SK-N-SH treated with all-trans-retinoic acid at 6 μM for 48 hours (cell line): Measurements from ENCODE around the gene LYPLAL1.

Source experiments
- ARNTL ChIP-seq: fragments of 450-650 bp; formaldehyde crosslinking; IDR thresholded peaks from 2 replicates; pipeline ENCODE4 v1.5.0; 2020; ENCODE audit warnings: low read depth, mild to moderate bottlenecking, moderate library complexity, borderline replicate concordance
- OSR1 ChIP-seq: fragments of 250-450 bp; sonication (Bioruptor Pico); IDR thresholded peaks from 2 replicates; pipeline ENCODE4 v1.8.0; 2022; ENCODE audit warnings: moderate library complexity, mild to moderate bottlenecking, inconsistent platforms
- RARB ChIP-seq: fragments of 250-450 bp; sonication (Bioruptor Pico); IDR thresholded peaks from 2 replicates; pipeline ENCODE4 v1.8.0; 2021; ENCODE audit warnings: mild to moderate bottlenecking, moderate library complexity
- SNAI2 ChIP-seq: fragments of 250-450 bp; sonication (Bioruptor Pico); IDR thresholded peaks from 2 replicates; pipeline ENCODE4 v1.5.0; 2020; ENCODE audit warnings: mild to moderate bottlenecking, moderate library complexity

GRCh38 chr1:219228058-219228419 is 54.4 kb downstream of the LYPLAL1 start:
- TF ChIP-seq SNAI2 (CRISPR knock-in tag) (no peak), OSR1 (CRISPR knock-in tag) (no peak), RARB (CRISPR knock-in tag) (no peak), ARNTL (CRISPR knock-in tag) (no peak)
